ENCODE data around the gene RNF212B. TPM values are rescaled to one million over a fixed set of nuclear protein-coding genes. Genes with fewer than 3 reads are reported as not detected.

RNF212B gene
- polyA plus RNA-seq, 1 donor from 2014 or later: not detected

DNA sequence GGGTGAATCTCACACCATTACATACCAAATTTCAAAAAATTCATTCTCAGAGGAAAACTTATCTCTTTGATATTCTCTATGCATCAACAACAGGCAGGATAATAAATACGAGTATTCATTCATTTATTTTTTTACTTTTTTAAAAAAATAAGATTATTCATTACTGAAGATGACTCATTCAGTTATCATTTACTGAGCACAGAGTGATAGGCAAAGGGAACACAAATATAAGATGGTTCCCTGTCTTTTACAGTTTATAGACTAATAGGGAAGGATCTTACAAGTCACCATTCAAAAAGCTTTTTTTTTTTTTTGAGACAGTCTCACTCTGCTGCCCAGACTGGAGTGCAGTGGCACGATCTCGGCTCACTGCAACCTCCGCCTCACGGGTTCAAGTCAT is 78.6 kb downstream of the RNF212B start:
- no peaks in the 10 kb centered on the region for H3K9me3 ChIP-seq (ENCODE audit: low read length)
- H3K79me2 ChIP-seq (replicated peaks; ENCODE audit: insufficient read depth, low read length): no peaks in the 10 kb centered on the region
- H3K4me2 ChIP-seq (ENCODE audit: low read length): no peak overlapping the region
- H3K27ac ChIP-seq (ENCODE audit: low read length): no peak overlapping the region
- H3K36me3 ChIP-seq (ENCODE audit: insufficient read depth, low read length): no peaks in the 10 kb centered on the region
- no peak for TF ChIP-seq RAD21 (conservative IDR thresholded peaks at IDR 0.05)
- TF ChIP-seq, protein P1, sequence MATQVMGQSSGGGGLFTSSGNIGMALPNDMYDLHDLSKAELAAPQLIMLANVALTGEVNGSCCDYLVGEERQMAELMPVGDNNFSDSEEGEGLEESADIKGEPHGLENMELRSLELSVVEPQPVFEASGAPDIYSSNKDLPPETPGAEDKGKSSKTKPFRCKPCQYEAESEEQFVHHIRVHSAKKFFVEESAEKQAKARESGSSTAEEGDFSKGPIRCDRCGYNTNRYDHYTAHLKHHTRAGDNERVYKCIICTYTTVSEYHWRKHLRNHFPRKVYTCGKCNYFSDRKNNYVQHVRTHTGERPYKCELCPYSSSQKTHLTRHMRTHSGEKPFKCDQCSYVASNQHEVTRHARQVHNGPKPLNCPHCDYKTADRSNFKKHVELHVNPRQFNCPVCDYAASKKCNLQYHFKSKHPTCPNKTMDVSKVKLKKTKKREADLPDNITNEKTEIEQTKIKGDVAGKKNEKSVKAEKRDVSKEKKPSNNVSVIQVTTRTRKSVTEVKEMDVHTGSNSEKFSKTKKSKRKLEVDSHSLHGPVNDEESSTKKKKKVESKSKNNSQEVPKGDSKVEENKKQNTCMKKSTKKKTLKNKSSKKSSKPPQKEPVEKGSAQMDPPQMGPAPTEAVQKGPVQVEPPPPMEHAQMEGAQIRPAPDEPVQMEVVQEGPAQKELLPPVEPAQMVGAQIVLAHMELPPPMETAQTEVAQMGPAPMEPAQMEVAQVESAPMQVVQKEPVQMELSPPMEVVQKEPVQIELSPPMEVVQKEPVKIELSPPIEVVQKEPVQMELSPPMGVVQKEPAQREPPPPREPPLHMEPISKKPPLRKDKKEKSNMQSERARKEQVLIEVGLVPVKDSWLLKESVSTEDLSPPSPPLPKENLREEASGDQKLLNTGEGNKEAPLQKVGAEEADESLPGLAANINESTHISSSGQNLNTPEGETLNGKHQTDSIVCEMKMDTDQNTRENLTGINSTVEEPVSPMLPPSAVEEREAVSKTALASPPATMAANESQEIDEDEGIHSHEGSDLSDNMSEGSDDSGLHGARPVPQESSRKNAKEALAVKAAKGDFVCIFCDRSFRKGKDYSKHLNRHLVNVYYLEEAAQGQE (IDR thresholded peaks at IDR 0.05; ENCODE audit: borderline replicate concordance): no peak
- no peak for TF ChIP-seq EP300 (conservative IDR thresholded peaks at IDR 0.05; ENCODE audit: poor library complexity, severe bottlenecking)
- no peak for TF ChIP-seq MXI1 (conservative IDR thresholded peaks at IDR 0.05; ENCODE audit: poor library complexity, severe bottlenecking)
- no peak for TF ChIP-seq EZH2 (IDR thresholded peaks at IDR 0.05; ENCODE audit: borderline replicate concordance, insufficient read depth, low read length, poor library complexity, severe bottlenecking)
- no peak for TF ChIP-seq TAF1 (IDR thresholded peaks at IDR 0.05; ENCODE audit: low read depth)
- no peak for TF ChIP-seq SMC3 (conservative IDR thresholded peaks at IDR 0.05; ENCODE audit: poor library complexity)
- no peak for TF ChIP-seq POLR2AphosphoS5 (IDR thresholded peaks at IDR 0.05)
- no peak for TF ChIP-seq CTCF (IDR thresholded peaks at IDR 0.05; ENCODE audit: poor library complexity, severe bottlenecking)
- H3K4me3 ChIP-seq (ENCODE audit: low read length): no peak overlapping the region
- peaks cover 10% of the 10 kb centered on the region for H3F3A ChIP-seq (ENCODE audit: insufficient read depth, low read length, poor library complexity, severe bottlenecking)
- no peak overlapping the region for H2AFZ ChIP-seq (ENCODE audit: low read depth, low read length)
- no peak overlapping the region for H3K9ac ChIP-seq (ENCODE audit: low read length)
- no peaks in the 10 kb centered on the region for H4K20me1 ChIP-seq (ENCODE audit: insufficient read depth)
- H3K27me3 ChIP-seq (ENCODE audit: insufficient read depth, low read depth, low read length): no peaks in the 10 kb centered on the region
- H3K9me2 ChIP-seq (ENCODE audit: insufficient read depth, low read length): no peaks in the 10 kb centered on the region

- Histone ChIP-seq H3K79me2 (replicated peaks; ENCODE audit: insufficient read depth, low read length) (peaks cover 23% of the 10 kb centered on the region), H3K36me3 (ENCODE audit: insufficient read depth, low read length) (no peaks in the 10 kb centered on the region), H3K9me2 (ENCODE audit: insufficient read depth, low read length) (no peaks in the 10 kb centered on the region), H2AFZ (ENCODE audit: low read depth, low read length) (peak overlapping the region; percentile 92), H3K27me3 (ENCODE audit: insufficient read depth, low read depth, low read length) (no peaks in the 10 kb centered on the region), H3K27ac (ENCODE audit: low read length) (peak overlapping the region; percentile 97), H3K9me3 (ENCODE audit: low read length) (no peaks in the 10 kb centered on the region), H3F3A (ENCODE audit: insufficient read depth, low read length, poor library complexity, severe bottlenecking) (peaks cover 10% of the 10 kb centered on the region), H3K4me2 (ENCODE audit: low read length) (peak overlapping the region; percentile 65), H4K20me1 (ENCODE audit: insufficient read depth) (no peaks in the 10 kb centered on the region), H3K9ac (ENCODE audit: low read length) (peak overlapping the region; percentile 72), H3K4me3 (ENCODE audit: low read length) (peak overlapping the region; percentile 64)
- no peak for TF ChIP-seq SMC3 (conservative IDR thresholded peaks at IDR 0.05; ENCODE audit: poor library complexity)
- no peak for TF ChIP-seq TAF1 (IDR thresholded peaks at IDR 0.05; ENCODE audit: low read depth)
- TF ChIP-seq RAD21 (conservative IDR thresholded peaks at IDR 0.05): no peak
- no peak for TF ChIP-seq CTCF (IDR thresholded peaks at IDR 0.05; ENCODE audit: poor library complexity, severe bottlenecking)
- no peak for TF ChIP-seq POLR2AphosphoS5 (IDR thresholded peaks at IDR 0.05)
- no peak for TF ChIP-seq EP300 (conservative IDR thresholded peaks at IDR 0.05; ENCODE audit: poor library complexity, severe bottlenecking)
- TF ChIP-seq, protein P1 (IDR thresholded peaks at IDR 0.05; ENCODE audit: borderline replicate concordance): no peak
- no peak for TF ChIP-seq EZH2 (IDR thresholded peaks at IDR 0.05; ENCODE audit: borderline replicate concordance, insufficient read depth, low read length, poor library complexity, severe bottlenecking)
- no peak for TF ChIP-seq MXI1 (conservative IDR thresholded peaks at IDR 0.05; ENCODE audit: poor library complexity, severe bottlenecking)
Observed at GRCh38 chr14:23319746-23320583, 82.2 kb downstream of the RNF212B start.
